ACC112 (cell line): ENCODE results near the gene PSMB5.
"Not testable (repeated sequence)": the region's sequence is repeated elsewhere in the genome, so short reads cannot be mapped to it uniquely, and the experiment has no call there.

Source experiments
- H2AFZ ChIP-seq: fragments of 200-600 bp; sonication (generic); one replicate; pipeline ENCODE4 v1.6.0; 2017; ENCODE audit warnings: antibody characterized with exemption, low read length; ENCODE audit not compliant: unreplicated experiment
- H3K27ac ChIP-seq: fragments of 200-600 bp; sonication (generic); 2 replicates; pipeline ENCODE4 v1.5.1; 2014; ENCODE audit warnings: low read depth, mild to moderate bottlenecking, antibody characterized with exemption, low read length, moderate library complexity
- H3K27me3 ChIP-seq: fragments of 200-600 bp; sonication (generic); 2 replicates; pipeline ENCODE4 v1.6.1; 2014; ENCODE audit warnings: mild to moderate bottlenecking, antibody characterized with exemption, low read length, moderate library complexity, mixed read lengths; ENCODE audit not compliant: insufficient read depth
- H3K36me3 ChIP-seq: fragments of 200-600 bp; sonication (generic); 2 replicates; pipeline ENCODE4 v1.6.1; 2016; ENCODE audit warnings: mild to moderate bottlenecking, antibody characterized with exemption, low read length, moderate library complexity, mixed read lengths; ENCODE audit not compliant: insufficient read depth
- H3K4me1 ChIP-seq: fragments of 200-600 bp; sonication (generic); one replicate; pipeline ENCODE4 v1.6.1; 2016; ENCODE audit warnings: low read length, mixed read lengths; ENCODE audit not compliant: insufficient read depth, unreplicated experiment, control insufficient read depth
- H3K4me3 ChIP-seq: fragments of 200-600 bp; sonication (generic); 2 replicates; pipeline ENCODE4 v1.5.1; 2014; ENCODE audit warnings: mild to moderate bottlenecking, low read depth, low read length
- H3K79me2 ChIP-seq: fragments of 200-600 bp; sonication (generic); one replicate; pipeline ENCODE4 v1.6.0; 2016; ENCODE audit warnings: low read length; ENCODE audit not compliant: control insufficient read depth, unreplicated experiment, insufficient read depth

The PSMB5 gene

DNA sequence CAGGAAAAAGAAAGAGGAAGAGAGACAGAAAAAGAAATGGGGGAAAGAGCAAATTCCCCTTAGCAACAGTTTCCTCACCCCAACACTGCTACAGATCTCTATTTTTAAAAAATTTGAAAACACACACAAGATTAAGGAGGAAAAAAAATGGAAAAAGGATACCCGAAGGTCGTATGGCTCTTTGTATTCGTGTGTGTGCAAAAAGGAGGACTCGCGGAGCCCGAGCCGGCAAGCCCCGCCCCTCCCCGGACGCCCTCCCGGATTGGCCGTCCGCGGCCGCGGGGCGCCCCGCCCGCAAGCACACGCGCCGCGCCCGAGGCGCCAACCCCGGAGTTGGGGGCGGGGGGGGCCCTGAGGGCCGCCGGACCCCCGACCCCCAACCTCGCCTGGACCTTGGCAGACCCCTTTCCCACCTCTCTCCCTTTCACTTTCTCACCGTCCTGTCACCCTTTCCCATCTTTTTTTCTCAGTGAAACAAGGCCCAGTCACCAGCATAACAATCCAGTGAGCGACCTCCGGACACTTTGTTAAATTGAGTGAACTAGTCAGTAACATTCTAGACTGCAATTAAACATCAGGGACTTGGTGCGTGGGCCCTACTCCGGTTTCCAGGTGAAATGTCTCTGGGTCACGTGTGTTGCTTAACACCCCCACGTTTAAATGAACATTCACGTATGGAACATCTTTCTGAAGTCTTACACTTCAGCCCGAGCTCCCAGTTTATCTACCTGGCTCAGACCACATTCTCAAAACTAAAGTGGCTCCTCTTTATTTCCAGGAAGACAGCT lies 24.6 kb downstream of the PSMB5 start, which contains the start of gene C14orf93:
C14orf93 (minus strand) TSS at position 205 of the 788 bp plus-strand sequence. CDS start 11,120 bp downstream, outside the sequence.
- Histone ChIP-seq H3K36me3 (no peaks in the 10 kb centered on the region), H3K4me1 (peaks cover 30% of the 10 kb centered on the region), H3K4me3 (peak within 1 kb of the TSS; percentile 81), H3K27me3 (no peaks in the 10 kb centered on the region), H3K79me2 (peaks cover 3% of the 10 kb centered on the region), H2AFZ (peak within 1 kb of the TSS; percentile 86), H3K27ac (peak within 1 kb of the TSS; percentile 46)

DNA sequence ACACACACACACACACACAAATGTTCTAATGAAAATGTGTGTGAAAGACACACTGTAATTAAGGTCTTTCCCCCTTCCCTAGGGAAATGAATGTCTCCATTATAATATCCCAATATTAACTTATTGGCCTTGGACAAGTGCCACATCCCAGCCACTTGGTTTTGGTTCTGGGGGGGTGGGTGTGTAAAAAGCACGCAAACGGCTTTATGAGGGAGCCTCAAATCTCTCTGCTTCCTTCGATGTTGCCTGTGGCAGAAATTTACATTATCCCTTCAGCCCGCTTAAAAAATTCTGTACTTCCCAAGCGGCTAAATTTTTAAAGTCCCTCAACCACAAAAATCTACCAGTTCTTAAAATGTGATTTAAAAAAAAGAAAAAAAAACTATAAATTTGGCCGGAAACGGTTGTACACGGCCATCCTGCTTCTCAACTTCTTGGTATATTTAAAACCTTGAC lies 25.2 kb downstream of the PSMB5 start:
- Histone ChIP-seq H3K27me3 (no peaks in the 10 kb centered on the region), H3K27ac (peak overlapping the region; percentile 46), H2AFZ (peak overlapping the region; percentile 86), H3K4me3 (peak overlapping the region; percentile 81), H3K4me1 (peaks cover 30% of the 10 kb centered on the region), H3K79me2 (peaks cover 3% of the 10 kb centered on the region), H3K36me3 (no peaks in the 10 kb centered on the region)

DNA sequence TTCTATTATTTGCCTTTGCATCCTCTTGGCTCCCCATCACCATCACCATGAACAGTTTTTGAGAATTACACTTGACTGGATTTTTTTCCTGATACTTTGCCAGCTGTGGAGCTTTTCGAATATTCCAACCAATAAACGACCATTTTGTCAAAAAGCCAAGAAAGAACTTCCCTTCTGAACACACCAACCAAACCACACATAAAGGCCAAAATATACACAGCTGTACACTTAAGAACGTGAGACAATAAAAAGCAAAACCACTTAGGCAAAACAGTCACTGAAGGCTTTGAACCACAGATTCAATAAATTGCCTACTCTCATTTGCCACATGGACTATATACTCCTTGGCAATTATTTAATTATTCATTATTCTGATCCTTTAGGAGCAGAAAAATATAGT lies 25.9 kb downstream of the PSMB5 start:
- H3K27ac ChIP-seq = peak overlapping the region; percentile 19
- no peak overlapping the region for H2AFZ ChIP-seq
- peaks cover 3% of the 10 kb centered on the region for H3K79me2 ChIP-seq
- H3K4me1 ChIP-seq = peaks cover 30% of the 10 kb centered on the region
- no peaks in the 10 kb centered on the region for H3K36me3 ChIP-seq
- H3K27me3 ChIP-seq = no peaks in the 10 kb centered on the region
- peak overlapping the region; percentile 81 for H3K4me3 ChIP-seq

DNA sequence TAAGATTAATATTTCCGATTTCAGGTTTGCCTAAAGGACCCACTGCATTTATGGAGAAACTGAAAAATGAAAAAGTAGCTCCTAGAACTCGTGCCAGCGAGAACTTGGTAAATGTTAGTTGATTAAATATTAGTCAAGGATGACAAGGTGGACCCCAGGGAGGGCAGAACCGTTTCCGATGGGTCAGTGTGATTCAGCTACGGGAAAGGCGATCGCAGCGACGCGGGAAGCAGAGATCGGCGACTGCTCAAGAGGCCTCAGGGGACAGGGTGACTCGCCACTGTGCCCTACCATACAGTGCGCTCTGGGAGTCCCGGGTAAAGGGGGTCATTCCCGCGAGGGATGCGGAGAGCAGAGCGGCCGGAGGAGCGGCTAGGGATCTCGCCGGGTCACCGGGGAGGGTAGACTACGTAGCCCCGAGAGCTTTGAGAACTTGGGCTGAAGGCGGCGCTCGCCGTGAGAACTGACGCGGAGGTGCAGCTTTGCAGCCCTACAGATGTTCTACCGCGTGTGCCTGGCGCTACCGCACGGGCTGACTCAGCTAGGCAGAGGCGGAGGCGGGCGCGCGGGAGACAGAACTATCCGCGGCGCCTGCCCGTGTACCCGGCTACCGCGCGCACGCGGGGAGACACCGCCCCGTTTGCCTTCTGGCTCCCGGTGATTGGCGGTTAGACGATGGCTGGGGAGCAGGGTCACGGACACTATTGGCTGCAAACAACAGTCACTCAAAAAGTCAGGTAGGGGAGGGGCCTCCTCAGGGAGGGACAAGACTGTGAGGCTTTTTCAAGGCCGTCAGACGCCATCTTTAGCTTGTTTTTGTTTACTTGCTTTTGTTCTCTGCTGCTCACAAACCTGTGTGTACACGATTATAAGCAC lies 27.9 kb downstream of the PSMB5 start:
- Histone ChIP-seq H3K36me3 (no peaks in the 10 kb centered on the region), H2AFZ (peak overlapping the region; percentile 99), H3K4me1 (peaks cover 30% of the 10 kb centered on the region), H3K27me3 (no peaks in the 10 kb centered on the region), H3K27ac (peak overlapping the region; percentile 90), H3K79me2 (peaks cover 3% of the 10 kb centered on the region), H3K4me3 (peak overlapping the region; percentile 81)

DNA sequence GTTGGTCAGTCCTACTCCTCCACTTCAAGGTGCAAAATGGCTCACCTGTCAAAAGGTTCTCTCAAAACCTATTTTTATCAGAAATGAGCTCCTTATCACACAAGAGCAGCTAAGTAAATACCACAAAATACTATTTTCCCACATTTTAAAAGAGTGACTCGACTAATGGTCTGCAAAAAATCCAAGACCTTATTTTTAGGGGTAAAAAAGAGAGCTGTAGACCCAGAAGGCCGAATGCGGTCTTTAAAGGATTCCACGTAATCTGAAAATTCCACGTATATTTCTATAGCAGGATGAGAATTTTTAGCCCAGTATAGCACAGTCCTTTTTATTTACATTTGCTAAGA lies 28.5 kb downstream of the PSMB5 start:
- Histone ChIP-seq H3K27ac (peak overlapping the region; percentile 90), H2AFZ (peak overlapping the region; percentile 55), H3K4me3 (peak overlapping the region; percentile 81), H3K79me2 (peaks cover 3% of the 10 kb centered on the region), H3K27me3 (no peaks in the 10 kb centered on the region), H3K4me1 (peaks cover 30% of the 10 kb centered on the region), H3K36me3 (no peaks in the 10 kb centered on the region)

DNA sequence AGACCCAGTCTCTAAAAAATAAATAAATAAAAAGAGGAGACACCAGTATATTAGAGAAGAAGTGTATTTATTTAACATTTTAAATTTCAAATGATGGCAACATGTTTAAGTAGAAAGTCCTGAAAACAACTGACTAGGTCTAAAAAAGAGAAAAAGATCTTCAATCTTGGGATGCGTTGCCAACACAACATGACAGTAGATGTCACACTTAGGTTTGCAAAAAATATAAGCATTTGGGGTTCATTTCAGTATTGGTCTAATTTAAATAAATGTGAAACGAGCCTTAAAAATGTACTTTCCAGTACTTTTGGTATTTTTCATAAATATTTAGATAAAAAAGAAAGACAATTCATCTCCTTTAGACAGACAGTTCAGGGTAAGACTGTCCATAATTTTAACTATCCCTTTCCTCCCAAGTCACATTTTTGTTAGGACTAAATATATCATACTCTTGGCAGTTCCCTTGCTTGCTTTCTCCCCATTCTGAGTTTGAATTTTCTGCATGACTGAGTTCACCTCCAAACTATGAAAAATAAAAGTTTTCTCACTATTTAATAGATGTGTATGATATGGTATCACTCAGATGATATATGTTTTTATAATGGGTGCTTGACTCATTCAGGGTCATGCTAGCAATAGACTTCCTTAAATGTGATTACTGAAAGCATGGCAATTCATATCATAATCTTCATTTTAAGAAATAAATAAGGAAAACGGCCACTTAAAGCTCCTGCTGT lies 29.1 kb downstream of the PSMB5 start:
- H3K36me3 ChIP-seq = no peaks in the 10 kb centered on the region
- H2AFZ ChIP-seq = peak overlapping the region; percentile 55
- H3K27ac ChIP-seq = peak overlapping the region; percentile 90
- peak overlapping the region; percentile 81 for H3K4me3 ChIP-seq
- H3K79me2 ChIP-seq = peaks cover 3% of the 10 kb centered on the region
- no peaks in the 10 kb centered on the region for H3K27me3 ChIP-seq
- H3K4me1 ChIP-seq = peaks cover 30% of the 10 kb centered on the region

DNA sequence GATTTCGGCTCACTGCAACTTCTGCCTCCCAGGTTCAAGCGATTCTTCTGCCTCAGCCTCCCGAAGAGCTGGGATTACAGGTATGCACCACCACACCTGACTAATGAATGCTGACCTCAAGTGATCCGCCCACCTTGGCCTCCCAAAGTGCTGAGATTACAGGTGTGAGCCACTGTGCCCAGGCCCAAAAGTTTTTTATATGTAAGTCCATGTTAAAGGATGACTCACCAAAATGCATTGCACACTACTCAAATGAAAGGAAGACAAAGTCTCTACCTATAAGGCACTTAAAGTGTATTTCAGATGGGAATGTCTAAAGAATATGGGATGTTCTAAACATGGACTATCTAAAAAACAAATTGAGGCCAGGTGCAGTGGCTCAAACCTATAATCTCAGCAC lies 30.4 kb downstream of the PSMB5 start:
- H2AFZ ChIP-seq, H3K27me3 ChIP-seq, H3K27ac ChIP-seq, H3K4me3 ChIP-seq, H3K79me2 ChIP-seq, H3K36me3 ChIP-seq: not testable (repeated sequence)
- peaks cover 28% of the 10 kb centered on the region for H3K4me1 ChIP-seq

DNA sequence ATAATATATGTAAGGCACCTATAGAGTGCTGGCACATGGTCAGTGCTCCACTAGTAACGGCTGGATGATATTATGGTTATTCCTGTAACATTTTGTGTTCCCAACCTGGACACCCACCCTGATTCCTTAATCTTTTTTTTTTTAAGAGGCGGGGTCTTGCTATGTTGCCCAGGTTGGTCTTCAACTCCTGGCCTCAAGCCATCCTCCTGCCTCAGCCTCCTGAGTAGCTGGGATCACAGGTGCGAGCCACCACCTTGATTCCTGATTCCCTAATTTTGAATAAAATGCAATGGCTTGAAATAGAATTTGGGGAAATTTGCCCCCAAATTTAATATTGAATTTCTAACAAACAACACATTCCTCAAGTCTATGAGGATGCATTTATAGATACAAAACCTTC lies 32.1 kb downstream of the PSMB5 start:
- no peak overlapping the region for H2AFZ ChIP-seq
- H3K36me3 ChIP-seq = no peaks in the 10 kb centered on the region
- peaks cover 3% of the 10 kb centered on the region for H3K79me2 ChIP-seq
- H3K4me1 ChIP-seq = peaks cover 17% of the 10 kb centered on the region
- H3K4me3 ChIP-seq = no peak overlapping the region
- no peak overlapping the region for H3K27ac ChIP-seq
- no peaks in the 10 kb centered on the region for H3K27me3 ChIP-seq

DNA sequence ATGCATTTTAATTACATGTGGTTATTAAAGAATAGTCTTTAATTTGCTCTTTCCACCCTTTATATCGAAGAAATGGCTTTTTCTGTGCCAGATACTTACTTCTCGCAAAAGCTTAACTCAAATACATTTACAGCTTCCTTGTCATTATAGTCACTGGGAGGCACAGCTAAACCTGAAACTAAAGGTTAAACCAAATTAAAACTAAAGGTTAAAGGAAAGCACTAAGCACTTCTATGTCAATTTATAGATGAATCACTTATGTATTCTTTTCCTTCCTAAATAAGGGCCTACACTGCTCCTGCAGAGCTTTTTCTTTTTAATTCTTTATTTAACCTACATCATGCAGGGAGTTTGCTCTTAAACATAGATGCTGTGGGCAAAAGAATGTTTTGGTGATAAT lies 33.8 kb downstream of the PSMB5 start:
- Histone ChIP-seq H3K27me3 (no peaks in the 10 kb centered on the region), H3K79me2 (no peaks in the 10 kb centered on the region), H2AFZ (no peak overlapping the region), H3K4me3 (no peak overlapping the region), H3K36me3 (no peaks in the 10 kb centered on the region), H3K27ac (no peak overlapping the region), H3K4me1 (peaks cover 8% of the 10 kb centered on the region)

DNA sequence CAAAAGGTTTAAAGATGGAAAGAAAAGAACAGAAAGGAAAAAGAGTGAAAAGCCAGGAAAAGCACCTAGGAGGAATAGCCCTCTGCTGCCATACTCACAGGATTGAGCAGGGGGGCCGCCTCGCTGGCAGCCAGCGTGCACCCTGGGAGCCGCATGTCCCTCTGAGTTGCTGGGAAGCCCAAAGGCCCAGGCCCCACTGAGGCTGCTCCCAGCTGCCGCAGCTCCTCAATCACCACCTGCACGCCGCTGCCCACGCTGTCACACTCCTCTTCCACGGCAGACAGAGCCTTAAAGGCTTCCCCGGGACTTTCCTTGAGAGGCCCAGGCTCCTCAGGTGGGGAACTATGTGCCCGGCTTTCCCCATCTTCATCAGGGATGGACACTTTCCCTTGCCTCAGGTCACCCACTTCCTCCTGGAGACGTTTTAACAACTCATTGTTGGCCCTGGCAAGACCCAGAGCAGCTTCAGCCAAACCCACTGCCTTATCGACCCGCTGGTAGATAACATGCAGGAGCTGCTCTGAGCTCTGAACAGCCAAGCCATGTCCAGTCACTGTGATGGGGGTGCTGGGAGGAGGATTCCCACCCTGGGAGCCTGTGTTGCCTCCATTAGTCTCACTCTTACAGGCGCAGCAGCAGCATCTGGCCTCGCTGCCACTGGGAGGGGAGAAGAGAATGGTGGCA lies 36.2 kb downstream of the PSMB5 start:
- Histone ChIP-seq H3K36me3 (no peaks in the 10 kb centered on the region), H3K4me3 (no peak overlapping the region), H3K27me3 (no peaks in the 10 kb centered on the region), H3K79me2 (no peaks in the 10 kb centered on the region), H3K4me1 (peaks cover 5% of the 10 kb centered on the region), H2AFZ (no peak overlapping the region), H3K27ac (no peak overlapping the region)
